Heart left ventricle (tissue), 13 donors: ENCODE results near the gene DIAPH2.

Experiments used
- CTCF ChIP-seq, 12 donors: fragments of 200-600 bp; sonication (generic) in 4 of 12; IDR thresholded peaks; one replicate each; pipeline versions ENCODE4 v1.5.0 to v1.8.0; 2018 to 2022; ENCODE audit warnings: antibody characterized with exemption in 12 of 12, mild to moderate bottlenecking in 5 of 12
- POLR2A ChIP-seq, 2 donors: fragments of 450-650 bp; IDR thresholded peaks; one replicate each; pipeline ENCODE4 v1.6.1; 2017; ENCODE audit warnings: antibody characterized with exemption in 2 of 2, mild to moderate bottlenecking in 2 of 2, moderate library complexity in 2 of 2
- donor health status: ischemic (EF 13 %, LVEDD 7.1; RV severe dilation, severe dysfunction).
- donor health status: DM: no; HTN: yes; CAD: no.
- donor health status: DM: no; HTN: no; CAD: no.
- donor health status: ischemic (EF 25% LVEDD 6.9; RV normal size, moderate dysfunction).
- donor health status: ischemic (EF 25% LVEDD 5.7; RV mildly dilated, moderate dysfunction).
- donor health status: ischemic (EF 35%, LVEDD 5.7; RV mildly dilated, moderate dysfunction).
- donor health status: nonischemic (EF 11% LVEDD 7.7; RV severe dilation, severe dysfunction).
- donor health status: DM: yes; HTN: yes; CAD: no.
- donor health status: PGD.
- donor health status: ischemic (EF 29% LVEDD 5.4; RV normal size, mild dysfunction).
- donor health status: nonischemic (EF 23%, LVEDD 6.1; RV moderate dilation, normal function).

- TF ChIP-seq CTCF (IDR thresholded peaks at IDR 0.05) (no peak), POLR2A (IDR thresholded peaks at IDR 0.05) (no peak)
These were observed 441.4 kb downstream of the DIAPH2 start for GRCh38 chrX:97126020-97126419.
